Measurements from ENCODE around the gene FNDC5. TPM values are rescaled to one million over a fixed set of nuclear protein-coding genes. Genes with fewer than 3 reads are reported as not detected.

Gene FNDC5
- total and polyA plus RNA-seq, 2 experiments from 2014 or later: 9.0 to 11.2 TPM

- Histone ChIP-seq H3K36me3 (replicated peaks; ENCODE audit: insufficient read depth, low read depth) (no peaks in the 10 kb centered on the region), H3K4me3 (no peak overlapping the region), H3K4me2 (peak overlapping the region; percentile 87), H3K27me3 (peaks cover 50% of the 10 kb centered on the region), H2AFZ (no peak overlapping the region), H3K9me3 (ENCODE audit: low read depth) (no peaks in the 10 kb centered on the region), H3K4me1 (ENCODE audit: insufficient read depth) (no peaks in the 10 kb centered on the region), H4K20me1 (ENCODE audit: insufficient read depth, poor library complexity, severe bottlenecking) (no peaks in the 10 kb centered on the region), H3K27ac (no peak overlapping the region), H3K9me2 (replicated peaks; ENCODE audit: insufficient read depth) (no peaks in the 10 kb centered on the region), H3K79me2 (no peaks in the 10 kb centered on the region)
- no peak for DNase-seq (ENCODE audit: low spot score)
- no peak for TF ChIP-seq EZH2 (IDR thresholded peaks at IDR 0.05; ENCODE audit: borderline replicate concordance)
- no peak for TF ChIP-seq EZH2phosphoT487 (IDR thresholded peaks at IDR 0.05; ENCODE audit: low read depth, severe bottlenecking, unreplicated experiment)
- TF ChIP-seq CTCF (IDR thresholded peaks at IDR 0.05; ENCODE audit: poor library complexity): no peak
- WGBS (ENCODE audit: low lambda C conversion rate, missing lambda C conversion rate): 62% methylated on average over 18 of the region's 19 CpGs
These were observed 16.2 kb upstream of the FNDC5 start for GRCh38 chr1:32886828-32887414.

GRCh38 chr1:32886004-32886827, 15.5 kb upstream of the FNDC5 start, which contains the start of gene HPCA:
Gene HPCA, plus strand, starts transcription at chr1:32886491. Its CDS starts 2,408 bp downstream, at chr1:32888899.
- H3K27ac ChIP-seq: no peak within 1 kb of the TSS
- no peaks in the 10 kb centered on the region for H3K4me1 ChIP-seq (ENCODE audit: insufficient read depth)
- peak; percentile 92 for DNase-seq (ENCODE audit: low spot score)
- no peaks in the 10 kb centered on the region for H3K79me2 ChIP-seq
- 14% methylated on average over 28 of the region's 79 CpGs for WGBS (ENCODE audit: low lambda C conversion rate, missing lambda C conversion rate)
- no peaks in the 10 kb centered on the region for H3K36me3 ChIP-seq (replicated peaks; ENCODE audit: insufficient read depth, low read depth)
- H4K20me1 ChIP-seq (ENCODE audit: insufficient read depth, poor library complexity, severe bottlenecking): no peaks in the 10 kb centered on the region
- H3K9me3 ChIP-seq (ENCODE audit: low read depth): no peaks in the 10 kb centered on the region
- H3K4me3 ChIP-seq: no peak within 1 kb of the TSS
- no peaks in the 10 kb centered on the region for H3K9me2 ChIP-seq (replicated peaks; ENCODE audit: insufficient read depth)
- H3K27me3 ChIP-seq: peaks cover 43% of the 10 kb centered on the region
- no peak within 1 kb of the TSS for H2AFZ ChIP-seq
- peak within 1 kb of the TSS; percentile 87 for H3K4me2 ChIP-seq
- TF ChIP-seq CTCF (IDR thresholded peaks at IDR 0.05; ENCODE audit: poor library complexity) (peak; percentile 72), EZH2 (IDR thresholded peaks at IDR 0.05; ENCODE audit: borderline replicate concordance) (no peak), EZH2phosphoT487 (IDR thresholded peaks at IDR 0.05; ENCODE audit: low read depth, severe bottlenecking, unreplicated experiment) (no peak)

DNA sequence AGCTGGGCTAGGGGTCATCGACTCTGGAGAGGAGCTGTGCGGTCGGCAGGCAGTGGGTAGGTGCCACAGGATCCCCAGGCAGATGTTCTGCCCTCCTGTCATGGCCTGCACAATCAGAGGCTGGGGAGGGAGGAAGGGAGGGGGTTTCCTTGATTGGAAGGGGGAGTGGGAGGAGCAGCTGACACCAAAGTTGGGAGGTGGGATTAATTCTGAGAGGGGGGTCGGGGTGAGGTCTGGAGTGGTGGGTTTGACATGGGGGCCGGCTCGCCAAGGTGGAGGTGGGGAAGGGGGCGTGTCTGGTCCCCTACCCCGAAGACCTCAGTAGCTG, 14.9 kb upstream of the FNDC5 start:
- H3K9me2 ChIP-seq (replicated peaks; ENCODE audit: insufficient read depth): no peaks in the 10 kb centered on the region
- H3K4me2 ChIP-seq: no peak overlapping the region
- no peak overlapping the region for H3K27ac ChIP-seq
- H2AFZ ChIP-seq: no peak overlapping the region
- no peak for DNase-seq (ENCODE audit: low spot score)
- H3K27me3 ChIP-seq: peaks cover 37% of the 10 kb centered on the region
- no peaks in the 10 kb centered on the region for H3K36me3 ChIP-seq (replicated peaks; ENCODE audit: insufficient read depth, low read depth)
- H4K20me1 ChIP-seq (ENCODE audit: insufficient read depth, poor library complexity, severe bottlenecking): no peaks in the 10 kb centered on the region
- 77% methylated on average over 3 of the region's 8 CpGs for WGBS (ENCODE audit: low lambda C conversion rate, missing lambda C conversion rate)
- no peak overlapping the region for H3K4me3 ChIP-seq
- H3K9me3 ChIP-seq (ENCODE audit: low read depth): no peaks in the 10 kb centered on the region
- TF ChIP-seq EZH2 (IDR thresholded peaks at IDR 0.05; ENCODE audit: borderline replicate concordance) (no peak), EZH2phosphoT487 (IDR thresholded peaks at IDR 0.05; ENCODE audit: low read depth, severe bottlenecking, unreplicated experiment) (no peak), CTCF (IDR thresholded peaks at IDR 0.05; ENCODE audit: poor library complexity) (no peak)
- H3K79me2 ChIP-seq: no peaks in the 10 kb centered on the region
- H3K4me1 ChIP-seq (ENCODE audit: insufficient read depth): no peaks in the 10 kb centered on the region
